HG03280 (cell line): ENCODE measurements around the gene STRA8.
"Not testable (repeated sequence)": the region's sequence is repeated elsewhere in the genome, so short reads cannot be mapped to it uniquely, and the experiment has no call there.

Source experiments
- ATAC-seq: cut with Tn5 transposase; IDR thresholded peaks from one replicate; pipeline ENCODE4 v1.9.1; 2021; ENCODE audit warnings: mild to moderate bottlenecking, moderate library complexity; ENCODE audit not compliant: unreplicated experiment

Gene STRA8

GRCh38 chr7:135204341-135204749 is 29.3 kb upstream of the STRA8 start:
- ATAC-seq: no peak

- no peak for ATAC-seq
These were observed 28.8 kb upstream of the STRA8 start for GRCh38 chr7:135204876-135205275.

- no peak for ATAC-seq
These were observed 27.8 kb upstream of the STRA8 start for GRCh38 chr7:135205850-135206249.

GRCh38 chr7:135206941-135207391 is 26.7 kb upstream of the STRA8 start:
- ATAC-seq: no peak

- ATAC-seq: no peak
These were observed 26.1 kb upstream of the STRA8 start for GRCh38 chr7:135207406-135208101.

GRCh38 chr7:135208102-135208793 is 25.4 kb upstream of the STRA8 start:
- ATAC-seq: no peak

GRCh38 chr7:135209225-135209834 is 24.3 kb upstream of the STRA8 start:
- ATAC-seq: no peak

- ATAC-seq: no peak
These were observed 22.8 kb upstream of the STRA8 start for GRCh38 chr7:135210888-135211178.

- peak; percentile 83 for ATAC-seq
These were observed 22.3 kb upstream of the STRA8 start, which contains the start of gene WDR91 for GRCh38 chr7:135211179-135211945. Gene WDR91 (minus strand): TSS chr7:135211526. CDS start chr7:135211502, 24 bp downstream.

- not testable (repeated sequence) for ATAC-seq
These were observed 21.5 kb upstream of the STRA8 start for GRCh38 chr7:135211946-135212685.

- no peak for ATAC-seq
These were observed 19.8 kb upstream of the STRA8 start for GRCh38 chr7:135213831-135214230.

GRCh38 chr7:135215180-135215579 is 18.5 kb upstream of the STRA8 start:
- no peak for ATAC-seq

- no peak for ATAC-seq
These were observed 17.9 kb upstream of the STRA8 start for GRCh38 chr7:135215698-135216097.

- no peak for ATAC-seq
These were observed 15.8 kb upstream of the STRA8 start for GRCh38 chr7:135217645-135218509.

GRCh38 chr7:135224027-135224426 is 9.6 kb upstream of the STRA8 start:
- no peak for ATAC-seq

GRCh38 chr7:135231686-135232085 is 2.0 kb upstream of the STRA8 start:
- ATAC-seq: no peak

GRCh38 chr7:135232087-135232486 is 1.6 kb upstream of the STRA8 start:
- no peak for ATAC-seq

GRCh38 chr7:135232720-135233119 is 918 bp upstream of the STRA8 start:
- ATAC-seq: no peak

- ATAC-seq: not testable (repeated sequence)
These were observed 457 bp downstream of the STRA8 start for GRCh38 chr7:135234095-135234494.

- ATAC-seq: no peak
These were observed 1.1 kb downstream of the STRA8 start for GRCh38 chr7:135234727-135235126.
